Upper lobe of left lung (tissue), 6 donors: ENCODE data around the gene IL17RB. TPM values are rescaled to one million over a fixed set of nuclear protein-coding genes. Genes with fewer than 3 reads are reported as not detected.

Experiments
- ATAC-seq, 2 donors: fragments of 200-7000 bp; cut with Tn5 transposase; one replicate each; pipeline ENCODE4 v1.9.1; 2022; ENCODE audit warnings: mild to moderate bottlenecking in 2 of 2, moderate library complexity in 2 of 2; ENCODE audit not compliant: low FRiP score in 2 of 2
- DNase-seq, 2 donors: peaks; one replicate each; pipeline ENCODE4 v3.0.0-alpha.2; 2019 to 2020
- H3K27ac ChIP-seq, 4 donors: fragments of 200-600 bp; sonication (generic); one replicate each; pipeline ENCODE4 v1.5.1; 2016 to 2019
- H3K27me3 ChIP-seq, 4 donors: fragments of 200-600 bp; sonication (generic); one replicate each; pipeline ENCODE4 v1.5.1; 2017 to 2019
- H3K36me3 ChIP-seq, 4 donors: fragments of 200-600 bp; sonication (generic); one replicate each; pipeline ENCODE4 v1.5.1; 2016 to 2019
- H3K4me1 ChIP-seq, 4 donors: fragments of 200-600 bp; sonication (generic); one replicate each; pipeline ENCODE4 v1.5.1; 2018 to 2019
- H3K4me3 ChIP-seq, 4 donors: fragments of 200-600 bp; sonication (generic); one replicate each; pipeline ENCODE4 v1.5.1; 2017 to 2019; ENCODE audit warnings: mild to moderate bottlenecking in 2 of 4, moderate library complexity in 1 of 4
- H3K9me3 ChIP-seq, 4 donors: fragments of 200-600 bp; sonication (generic); one replicate each; pipeline ENCODE4 v1.5.1; 2018 to 2019
- CTCF ChIP-seq, 6 experiments: fragments of 450-650 bp in 4 of 6; fragments of 200-600 bp in 2 of 6; sonication (generic) in 2 of 6; IDR thresholded peaks; one replicate each; pipeline ENCODE4 v1.5.1; 2016 to 2019; ENCODE audit warnings: antibody characterized with exemption in 6 of 6
- EP300 ChIP-seq, 4 donors: sonication (generic); formaldehyde crosslinking; IDR thresholded peaks; one replicate each; pipeline ENCODE4 v1.5.1; 2017; ENCODE audit warnings: antibody characterized with exemption in 4 of 4, control low read depth in 2 of 4
- POLR2A ChIP-seq, 4 donors: fragments of 450-650 bp; IDR thresholded peaks; one replicate each; pipeline ENCODE4 v1.5.1; 2016 to 2017; ENCODE audit warnings: antibody characterized with exemption in 4 of 4, mild to moderate bottlenecking in 2 of 4
- POLR2AphosphoS5 ChIP-seq, 2 donors: sonication (generic); formaldehyde crosslinking; IDR thresholded peaks; one replicate each; pipeline ENCODE4 v1.5.1; 2017; ENCODE audit warnings: antibody characterized with exemption in 2 of 2
- WGBS, 2 donors: methylation state at CpG; one replicate each; pipeline ENCODE4 v1.1.5; 2017 to 2018; 5-methylcytosine and 5-hydroxymethylcytosine counted together
- total RNA-seq, 6 donors: library from RNA; depleted of rRNA in 4 of 6; stranded (reverse); fragments of >200 nt in 4 of 6; gene quantifications; one replicate each; pipeline versions ENCODE4 v1.1.0 to v1.2.1, GENCODE V29; 2016 to 2021
- donor health status: DM: no; HTN: no; CAD: no; lungs with moderate emphysema.
- donor health status: DM: no; HTN: yes; CAD: no; lungs with severe emphysema.

The IL17RB gene
- total RNA-seq, 6 donors from 2014 or later: 3.1 to 15.6 (median 6.3) TPM

GRCh38 chr3:53833700-53834099 is 12.7 kb upstream of the IL17RB start:
- Histone ChIP-seq H3K9me3 (no peaks in the 10 kb centered on the region), H3K27ac (peak overlapping the region in 2 of 4 donors; percentile 46 to 58), H3K4me3 (no peak overlapping the region), H3K36me3 (no peaks in the 10 kb centered on the region), H3K4me1 (peaks cover 0 to 12% (median 0%) of the 10 kb centered on the region in 4 donors), H3K27me3 (no peaks in the 10 kb centered on the region)
- DNase-seq (peak in 1 of 2 donors; percentile 39), ATAC-seq (peak in 1 of 2 donors; percentile 36)
- TF ChIP-seq POLR2AphosphoS5 (IDR thresholded peaks at IDR 0.05) (no peak), EP300 (IDR thresholded peaks at IDR 0.05) (no peak), CTCF (IDR thresholded peaks at IDR 0.05) (no peak), POLR2A (IDR thresholded peaks at IDR 0.05) (no peak)
- WGBS, 2 donors: 65 to 66% methylated on average over 5 of the region's 5 CpGs

- H3K27ac ChIP-seq: no peak overlapping the region
- TF ChIP-seq POLR2AphosphoS5 (IDR thresholded peaks at IDR 0.05): no peak
- TF ChIP-seq EP300 (IDR thresholded peaks at IDR 0.05): no peak
- TF ChIP-seq POLR2A (IDR thresholded peaks at IDR 0.05): no peak
- no peak for TF ChIP-seq CTCF (IDR thresholded peaks at IDR 0.05)
These were observed 11.8 kb upstream of the IL17RB start for GRCh38 chr3:53834429-53835095.

GRCh38 chr3:53835257-53835656 is 11.1 kb upstream of the IL17RB start:
- no peaks in the 10 kb centered on the region for H3K9me3 ChIP-seq
- ATAC-seq (no peak), DNase-seq (no peak)
- no peaks in the 10 kb centered on the region for H3K27me3 ChIP-seq
- no peak overlapping the region for H3K4me3 ChIP-seq
- H3K27ac ChIP-seq: no peak overlapping the region
- H3K4me1 ChIP-seq: peaks cover 0 to 7% (median 0%) of the 10 kb centered on the region in 4 donors
- no peak for TF ChIP-seq CTCF (IDR thresholded peaks at IDR 0.05)
- no peak for TF ChIP-seq EP300 (IDR thresholded peaks at IDR 0.05)
- TF ChIP-seq POLR2AphosphoS5 (IDR thresholded peaks at IDR 0.05): no peak
- no peak for TF ChIP-seq POLR2A (IDR thresholded peaks at IDR 0.05)
- WGBS, 2 donors: 67 to 93% methylated on average over 1 of the region's 1 CpG
- no peaks in the 10 kb centered on the region for H3K36me3 ChIP-seq

More at GRCh38 chr3:53834429-53835095, 11.8 kb upstream of the IL17RB start:
- ATAC-seq: peak in 1 of 2 donors; percentile 50
- Histone ChIP-seq H3K4me1 (peaks cover 0 to 7% (median 0%) of the 10 kb centered on the region in 4 donors), H3K4me3 (no peak overlapping the region), H3K27me3 (no peaks in the 10 kb centered on the region), H3K36me3 (no peaks in the 10 kb centered on the region), H3K9me3 (no peaks in the 10 kb centered on the region)
- 77 to 92% methylated on average over 6 of the region's 6 CpGs for WGBS, 2 donors
- DNase-seq: no peak

- no peak overlapping the region for H3K27ac ChIP-seq
- ATAC-seq (no peak), DNase-seq (no peak)
- H3K27me3 ChIP-seq: no peaks in the 10 kb centered on the region
- no peaks in the 10 kb centered on the region for H3K36me3 ChIP-seq
- no peak overlapping the region for H3K4me3 ChIP-seq
- peaks cover 0 to 7% (median 0%) of the 10 kb centered on the region in 4 donors for H3K4me1 ChIP-seq
- WGBS, 2 donors: 95 to 99% methylated on average over 7 to 9 of the region's 9 CpGs
- H3K9me3 ChIP-seq: no peaks in the 10 kb centered on the region
- no peak for TF ChIP-seq POLR2AphosphoS5 (IDR thresholded peaks at IDR 0.05)
- no peak for TF ChIP-seq POLR2A (IDR thresholded peaks at IDR 0.05)
- TF ChIP-seq EP300 (IDR thresholded peaks at IDR 0.05): no peak
- TF ChIP-seq CTCF (IDR thresholded peaks at IDR 0.05): no peak
These were observed 10.1 kb upstream of the IL17RB start for GRCh38 chr3:53836084-53836872.
